HG03460 (cell line): Measurements from ENCODE around the gene IL17RB.

Experiments
- ATAC-seq: cut with Tn5 transposase; IDR thresholded peaks from one replicate; pipeline ENCODE4 v1.9.1; 2021; ENCODE audit not compliant: unreplicated experiment

IL17RB gene

GRCh38 chr3:53858096-53858741, 11.9 kb downstream of the IL17RB start:
- ATAC-seq, result no peak

- no peak for ATAC-seq
Observed at GRCh38 chr3:53859178-53859577, 12.8 kb downstream of the IL17RB start.

GRCh38 chr3:53860196-53860595, 13.8 kb downstream of the IL17RB start:
- no peak for ATAC-seq

GRCh38 chr3:53862241-53862640, 15.9 kb downstream of the IL17RB start:
- no peak for ATAC-seq

GRCh38 chr3:53863145-53863544, 16.8 kb downstream of the IL17RB start:
- ATAC-seq, result no peak

- ATAC-seq, result peak; percentile 76
Observed at GRCh38 chr3:53865732-53866499, 19.5 kb downstream of the IL17RB start.

- ATAC-seq, result no peak
Observed at GRCh38 chr3:53880396-53881345, 34.3 kb downstream of the IL17RB start.

GRCh38 chr3:53881691-53882593, 35.6 kb downstream of the IL17RB start, which contains the start of gene ACTR8:
Gene ACTR8, minus strand, starts transcription at chr3:53882152. Its CDS starts 51 bp downstream, at chr3:53882101.
- peak; percentile 79 for ATAC-seq

GRCh38 chr3:53883008-53883407, 36.6 kb downstream of the IL17RB start:
- no peak for ATAC-seq

GRCh38 chr3:53884623-53885022, 38.3 kb downstream of the IL17RB start:
- no peak for ATAC-seq

GRCh38 chr3:53885239-53885638, 38.9 kb downstream of the IL17RB start:
- ATAC-seq, result no peak

- no peak for ATAC-seq
Observed at GRCh38 chr3:53887446-53887845, 41.1 kb downstream of the IL17RB start.

- no peak for ATAC-seq
Observed at GRCh38 chr3:53888232-53888631, 41.9 kb downstream of the IL17RB start.

GRCh38 chr3:53890726-53891475, 44.5 kb downstream of the IL17RB start:
- ATAC-seq, result no peak

- ATAC-seq, result peak; percentile 96
Observed at GRCh38 chr3:53891497-53892285, 45.3 kb downstream of the IL17RB start, which contains the start of gene SELENOK. Gene SELENOK, minus strand, starts transcription at chr3:53891859.

GRCh38 chr3:53892286-53892637, 45.9 kb downstream of the IL17RB start:
- no peak for ATAC-seq

GRCh38 chr3:53899750-53900149, 53.4 kb downstream of the IL17RB start:
- ATAC-seq, result no peak

GRCh38 chr3:53900666-53901331, 54.4 kb downstream of the IL17RB start:
- ATAC-seq, result no peak
